DMS53 treated with DMSO at 0.1 percent for 48 hours (cell line): ENCODE measurements around the gene BSCL2.
"Not testable (repeated sequence)": the region's sequence is repeated elsewhere in the genome, so short reads cannot be mapped to it uniquely, and the experiment has no call there.

ENCODE experiments used
- DNase-seq: peaks from one replicate; lab custom pipeline; 2025; ENCODE audit not compliant: unreplicated experiment; lab: John Stamatoyannopoulos, UW

BSCL2 gene

GRCh38 chr11:62688491-62688890 is 18.7 kb downstream of the BSCL2 start:
- DNase-seq, result no peak

- no peak for DNase-seq
Observed at GRCh38 chr11:62687508-62688396, 19.5 kb downstream of the BSCL2 start.

GRCh38 chr11:62682518-62682917 is 24.7 kb downstream of the BSCL2 start:
- no peak for DNase-seq

- DNase-seq, result peak; percentile 76
Observed at GRCh38 chr11:62680825-62681240, 26.4 kb downstream of the BSCL2 start.

GRCh38 chr11:62678770-62679696 is 28.2 kb downstream of the BSCL2 start, which contains the start of gene UBXN1:
UBXN1 (minus strand) TSS chr11:62679073; CDS start chr11:62678923, 150 bp downstream.
- peak; percentile 80 for DNase-seq

GRCh38 chr11:62678433-62678769 is 28.8 kb downstream of the BSCL2 start:
- DNase-seq, result no peak

GRCh38 chr11:62677714-62678113 is 29.5 kb downstream of the BSCL2 start:
- DNase-seq, result no peak

GRCh38 chr11:62677156-62677555 is 30.1 kb downstream of the BSCL2 start:
- no peak for DNase-seq

GRCh38 chr11:62676698-62677097 is 30.5 kb downstream of the BSCL2 start:
- DNase-seq, result no peak

- not testable (repeated sequence) for DNase-seq
Observed at GRCh38 chr11:62675415-62675814, 31.8 kb downstream of the BSCL2 start.

GRCh38 chr11:62673196-62673525 is 34.1 kb downstream of the BSCL2 start:
- no peak for DNase-seq

GRCh38 chr11:62671608-62672389 is 35.4 kb downstream of the BSCL2 start, which contains the start of the genes LBHD1 and UQCC3:
LBHD1 (minus strand) TSS chr11:62672267; CDS start chr11:62670031, 2,236 bp downstream.
UQCC3 (plus strand) TSS chr11:62671673; CDS start chr11:62671746, 73 bp downstream.
- DNase-seq, result peak; percentile 77

GRCh38 chr11:62671236-62671607 is 36.0 kb downstream of the BSCL2 start:
- peak; percentile 72 for DNase-seq

- no peak for DNase-seq
Observed at GRCh38 chr11:62669420-62670161, 37.6 kb downstream of the BSCL2 start.

- DNase-seq, result no peak
Observed at GRCh38 chr11:62667460-62667859, 39.8 kb downstream of the BSCL2 start.

GRCh38 chr11:62666259-62666926 is 40.8 kb downstream of the BSCL2 start:
- DNase-seq, result no peak

- DNase-seq, result peak; percentile 61
Observed at GRCh38 chr11:62665599-62666258, 41.5 kb downstream of the BSCL2 start.

- DNase-seq, result peak; percentile 79
Observed at GRCh38 chr11:62665075-62665598, 42.1 kb downstream of the BSCL2 start, which contains the start of the genes C11orf98 and CSKMT. C11orf98 (minus strand) TSS chr11:62665210; CDS start chr11:62665169, 41 bp downstream. CSKMT (plus strand) TSS chr11:62665312; CDS start chr11:62665880, 568 bp downstream.
